HepG2 (cell line): ENCODE measurements around the gene TRUB1. TPM values are rescaled to one million over a fixed set of nuclear protein-coding genes. Genes with fewer than 3 reads are reported as not detected.

Source experiments
- ATAC-seq: fragments of 200-7000 bp; cut with Tn5 transposase; 3 replicates; pipeline ENCODE4 v1.9.1; 2020; ENCODE audit warnings: mild to moderate bottlenecking, moderate library complexity
- BruUV-seq: library from RNA; stranded (reverse); fragments of 400-500 nt; replicated peaks from 2 replicates; lab custom pipeline; 2021; lab: Mats Ljungman, UMichigan
- CTCF ChIA-PET: fragments of 300-600 bp; formaldehyde crosslinking; extraction: SDS; loops from one replicate; lab custom pipeline; 2021; ENCODE audit warnings: low total read pairs, inconsistent platforms, low intra/inter-chr PET ratio; lab: Yijun Ruan, JAX
- POLR2A ChIA-PET: fragments of 350-600 bp; sonication (Branson Sonifier 250); formaldehyde crosslinking; loops from one replicate; lab custom pipeline; 2020; ENCODE audit warnings: antibody characterized with exemption, inconsistent platforms; lab: Yijun Ruan, JAX
- DNase-seq: peaks from one replicate; pipeline ENCODE4 v3.0.0-alpha.2; 2015; ENCODE audit warnings: low spot score
- FAIRE-seq: peaks from 3 replicates; lab custom pipeline; 2011; peaks lifted over from hg19 to GRCh38; lab: Jason Lieb, UNC
- H2AFZ ChIP-seq: one replicate; pipeline ENCODE4 v1.6.1; 2011; ENCODE audit warnings: low read length, inconsistent platforms
- H3K27ac ChIP-seq: fragments of 300-600 bp; 3 replicates; pipeline ENCODE4 v1.8.0; 2011; ENCODE audit warnings: mixed run types, mild to moderate bottlenecking, mixed read lengths, low read length, inconsistent platforms; ENCODE audit not compliant: insufficient read depth; ENCODE audit errors: extremely low read length
- H3K27me3 ChIP-seq, 2 experiments: fragments of 200-600 bp in 1 of 2; 2 replicates in 1 of 2; 3 replicates in 1 of 2; pipeline versions ENCODE4 v1.6.0 to v1.8.0; 2011; ENCODE audit warnings: low read length in 2 of 2, mild to moderate bottlenecking in 2 of 2, moderate library complexity in 2 of 2, inconsistent platforms in 1 of 2; ENCODE audit not compliant: insufficient read depth in 2 of 2, control insufficient read depth in 1 of 2
- H3K36me3 ChIP-seq, 2 experiments: fragments of 200-600 bp in 1 of 2; replicated peaks in 1 of 2; 2 replicates in 1 of 2; 3 replicates in 1 of 2; pipeline versions ENCODE4 v1.5.1 to v1.8.0; 2011; ENCODE audit warnings: low read length in 2 of 2, inconsistent platforms in 1 of 2; ENCODE audit not compliant: insufficient read depth in 2 of 2, control insufficient read depth in 1 of 2
- H3K4me1 ChIP-seq: 2 replicates; pipeline ENCODE4 v1.5.1; 2012; ENCODE audit warnings: low read length, inconsistent platforms; ENCODE audit not compliant: insufficient read depth
- H3K4me2 ChIP-seq: 2 replicates; pipeline ENCODE4 v1.6.0; 2011; ENCODE audit warnings: low read depth, low read length, inconsistent platforms
- H3K4me3 ChIP-seq, 3 experiments: fragments of 200-600 bp in 1 of 3; sonication (generic), shearing (Covaris generic) in 1 of 3; replicated peaks in 1 of 3; 2 replicates each; pipeline ENCODE4 v1.5.1; 2011 to 2016; ENCODE audit warnings: low read length in 3 of 3, inconsistent platforms in 2 of 3, low read depth in 2 of 3, mild to moderate bottlenecking in 2 of 3, control low read depth in 1 of 3, mixed read lengths in 1 of 3; ENCODE audit not compliant: insufficient read depth in 1 of 3
- H3K79me2 ChIP-seq: one replicate; pipeline ENCODE4 v1.6.1; 2011; ENCODE audit warnings: low read length, inconsistent platforms; ENCODE audit not compliant: insufficient read depth
- H3K9ac ChIP-seq: 2 replicates; pipeline ENCODE4 v1.6.0; 2011; ENCODE audit warnings: mild to moderate bottlenecking, low read depth, low read length, inconsistent platforms; ENCODE audit not compliant: insufficient read depth
- H3K9me3 ChIP-seq: 2 replicates; pipeline ENCODE4 v1.5.1; 2012; ENCODE audit warnings: mild to moderate bottlenecking, low read length
- H4K20me1 ChIP-seq: 2 replicates; pipeline ENCODE4 v1.6.0; 2011; ENCODE audit warnings: inconsistent platforms, mild to moderate bottlenecking, low read length, moderate library complexity; ENCODE audit not compliant: insufficient read depth
- AGO2 ChIP-seq: fragments of 200-400 bp; formaldehyde crosslinking; optimal IDR thresholded peaks from 2 replicates; pipeline ENCODE3; 2017; ENCODE audit warnings: mild to moderate bottlenecking, low read depth, low read length, moderate library complexity
- FOXJ3 ChIP-seq: sonication (generic); formaldehyde crosslinking; IDR thresholded peaks from 2 replicates; pipeline ENCODE4 v1.4.0; 2020; ENCODE audit warnings: missing genetic modification reagents, mild to moderate bottlenecking, borderline replicate concordance
- FOXO4 ChIP-seq: sonication (generic); formaldehyde crosslinking; conservative IDR thresholded peaks from 2 replicates; pipeline ENCODE4 v1.8.1; 2023; ENCODE audit warnings: missing genetic modification reagents
- HOXA7 ChIP-seq: sonication (generic); formaldehyde crosslinking; IDR thresholded peaks from 2 replicates; pipeline ENCODE4 v1.8.1; 2022; ENCODE audit warnings: mild to moderate bottlenecking, missing genetic modification reagents, moderate library complexity
- JARID2 ChIP-seq: sonication (generic); formaldehyde crosslinking; IDR thresholded peaks from 2 replicates; pipeline ENCODE4 v1.8.1; 2023; ENCODE audit warnings: missing genetic modification reagents, inconsistent platforms; ENCODE audit not compliant: insufficient replicate concordance
- KLF6 ChIP-seq: IDR thresholded peaks from 2 replicates; pipeline ENCODE4 v1.8.0; 2016; ENCODE audit warnings: missing biosample characterization, missing genetic modification reagents
- MAFK ChIP-seq, 2 experiments: IDR thresholded peaks in 1 of 2; conservative IDR thresholded peaks in 1 of 2; 2 replicates each; pipeline ENCODE4 v1.6.1; 2011; ENCODE audit warnings: improper control_type of control experiment in 2 of 2, low read length in 2 of 2
- NFE2L1 ChIP-seq: sonication (generic); formaldehyde crosslinking; IDR thresholded peaks from 2 replicates; pipeline ENCODE4 v1.4.0; 2020; ENCODE audit warnings: missing genetic modification reagents, mild to moderate bottlenecking, borderline replicate concordance
- REL ChIP-seq: sonication (generic); formaldehyde crosslinking; conservative IDR thresholded peaks from 2 replicates; pipeline ENCODE4 v1.8.0; 2022; ENCODE audit warnings: mild to moderate bottlenecking, missing genetic modification reagents, moderate library complexity
- RELA ChIP-seq: sonication (generic); formaldehyde crosslinking; IDR thresholded peaks from 2 replicates; pipeline ENCODE4 v1.4.0; 2020; ENCODE audit warnings: missing genetic modification reagents
- SRSF4 ChIP-seq: fragments of 200-400 bp; formaldehyde crosslinking; IDR thresholded peaks from one replicate; pipeline ENCODE4 v1.6.1; 2018; ENCODE audit warnings: mild to moderate bottlenecking, low read depth, low read length, moderate library complexity; ENCODE audit not compliant: poor library complexity, severe bottlenecking
- ZBTB42 ChIP-seq: sonication (generic); formaldehyde crosslinking; IDR thresholded peaks from 2 replicates; pipeline ENCODE4 v1.5.0; 2020; ENCODE audit warnings: mild to moderate bottlenecking, missing genetic modification reagents
- ZNF329 ChIP-seq: sonication (generic); formaldehyde crosslinking; IDR thresholded peaks from 2 replicates; pipeline ENCODE4 v1.9.0; 2021; ENCODE audit warnings: low read depth, mild to moderate bottlenecking, missing genetic modification reagents
- ZNF672 ChIP-seq: sonication (generic); formaldehyde crosslinking; IDR thresholded peaks from 2 replicates; pipeline ENCODE4 v1.8.1; 2022; ENCODE audit warnings: missing genetic modification reagents
- ZNF674 ChIP-seq: sonication (generic); formaldehyde crosslinking; IDR thresholded peaks from 2 replicates; pipeline ENCODE4 v1.5.0; 2020; ENCODE audit warnings: low read depth, mild to moderate bottlenecking, missing genetic modification reagents
- ZSCAN21 ChIP-seq: sonication (generic); formaldehyde crosslinking; IDR thresholded peaks from 2 replicates; pipeline ENCODE4 v1.8.0; 2022; ENCODE audit warnings: mild to moderate bottlenecking, missing genetic modification reagents, moderate library complexity, borderline replicate concordance
- WGBS: methylation state at CpG from one replicate; pipeline ENCODE4 v1.1.6; 2017; ENCODE audit warnings: low lambda C conversion rate; 5-methylcytosine and 5-hydroxymethylcytosine counted together
- in situ Hi-C: cut with HindIII; loops from 2 replicates; pipeline ENCODE4 v1.10.0; 2017; ENCODE audit warnings: low pct_unique_long_range_greater_than_20kb; ENCODE audit not compliant: extremely low pct_ligation_motif_present
- intact Hi-C: fragments of 100-400 bp; cut with micrococcal nuclease; formaldehyde crosslinking; loops from one replicate; pipeline ENCODE4 v1.10.0; 2022; ENCODE audit not compliant: unreplicated experiment
- polyA plus RNA-seq, 8 experiments: library from polyadenylated mRNA; depleted of rRNA in 3 of 8; stranded (reverse) in 7 of 8; unstranded in 1 of 8; fragments of >200 nt; fragmentation: Illumina TruSeq in 4 of 8; extraction: Trizol in 4 of 8; gene quantifications; 2 replicates each; pipeline versions ENCODE4 v1.2.1 to v1.2.3, GENCODE V29; 2011 to 2016; ENCODE audit warnings: low read depth in 4 of 8, missing spikeins in 1 of 8, mixed read lengths in 1 of 8; ENCODE audit not compliant: insufficient read depth in 1 of 8
- total RNA-seq, 5 experiments: library from RNA; depleted of rRNA; stranded (reverse); fragments of >200 nt; fragmentation: Illumina TruSeq; extraction: Trizol; gene quantifications; 2 replicates each; pipeline ENCODE4 v1.2.3, GENCODE V29; 2016; ENCODE audit warnings: low read depth in 1 of 5

Gene TRUB1
- total and polyA plus RNA-seq, 2 of the 13 experiments (the other 11 are each of a cell fraction or from before 2014, with no cell fraction given) = 10.6 to 38.9 TPM

GRCh38 chr10:114911052-114911711 is 26.8 kb upstream of the TRUB1 start:
- Histone ChIP-seq H3K36me3 (no peaks in the 10 kb centered on the region), H3K4me3 (no peak overlapping the region), H4K20me1 (no peaks in the 10 kb centered on the region), H3K27me3 (no peaks in the 10 kb centered on the region; a peak in 2 of 5 replicates), H3K79me2 (no peaks in the 10 kb centered on the region), H3K4me2 (no peak overlapping the region), H3K9me3 (no peaks in the 10 kb centered on the region), H3K4me1 (no peaks in the 10 kb centered on the region), H3K27ac (no peak overlapping the region), H3K9ac (no peak overlapping the region), H2AFZ (no peak overlapping the region)
- TF ChIP-seq SRSF4 (no peak), NFE2L1 (CRISPR knock-in tag) (no peak), ZBTB42 (CRISPR knock-in tag) (no peak)
- ChIA-PET POLR2A (no interaction called here), CTCF (no interaction called here)
- intact Hi-C loops (no loop called here), in situ Hi-C loops (no loop called here)
- 5% methylated on average over 4 of the region's 4 CpGs for WGBS
- no peak for DNase-seq
- no TSS peak for BruUV-seq
- ATAC-seq = no peak
- no peak for FAIRE-seq

- no peak overlapping the region for H3K27ac ChIP-seq
- in situ Hi-C loops = no loop called here
- 25% methylated on average over 5 of the region's 5 CpGs for WGBS
- H3K4me1 ChIP-seq = no peaks in the 10 kb centered on the region
- POLR2A ChIA-PET = no interaction called here
- no peak overlapping the region for H3K4me2 ChIP-seq
- no peaks in the 10 kb centered on the region for H3K36me3 ChIP-seq
- no peak for ATAC-seq
- CTCF ChIA-PET = no interaction called here
- H4K20me1 ChIP-seq = no peaks in the 10 kb centered on the region
- no TSS peak for BruUV-seq
- intact Hi-C loops = no loop called here
- no peak overlapping the region for H2AFZ ChIP-seq
- no peaks in the 10 kb centered on the region; a peak in 2 of 5 replicates for H3K27me3 ChIP-seq
- H3K79me2 ChIP-seq = no peaks in the 10 kb centered on the region
- no peak overlapping the region for H3K9ac ChIP-seq
- no peak for FAIRE-seq
- H3K9me3 ChIP-seq = no peaks in the 10 kb centered on the region
- DNase-seq = no peak
- H3K4me3 ChIP-seq = no peak overlapping the region
- TF ChIP-seq KLF6 (CRISPR knock-in tag) (no peak), ZNF672 (CRISPR knock-in tag) (no peak), REL (CRISPR knock-in tag) (no peak), ZNF674 (CRISPR knock-in tag) (no peak), JARID2 (CRISPR knock-in tag) (no peak), RELA (no peak), FOXO4 (no peak), MAFK (conservative IDR thresholded peaks at IDR 0.05 in 1 of 2, IDR thresholded peaks at IDR 0.05 in 1 of 2; ENCODE audit: low read length in 2 of 2) (no peak), ZNF329 (CRISPR knock-in tag) (no peak), HOXA7 (CRISPR knock-in tag) (no peak), FOXJ3 (CRISPR knock-in tag) (no peak), AGO2 (no peak), ZSCAN21 (CRISPR knock-in tag) (no peak)
Measured at GRCh38 chr10:114911801-114912469, 26.1 kb upstream of the TRUB1 start.
